ENCODE data around the gene NAV1.
A peak's percentile ranks its signal among the peaks of the same experiment; 100 is the strongest.

Gene NAV1

DNA sequence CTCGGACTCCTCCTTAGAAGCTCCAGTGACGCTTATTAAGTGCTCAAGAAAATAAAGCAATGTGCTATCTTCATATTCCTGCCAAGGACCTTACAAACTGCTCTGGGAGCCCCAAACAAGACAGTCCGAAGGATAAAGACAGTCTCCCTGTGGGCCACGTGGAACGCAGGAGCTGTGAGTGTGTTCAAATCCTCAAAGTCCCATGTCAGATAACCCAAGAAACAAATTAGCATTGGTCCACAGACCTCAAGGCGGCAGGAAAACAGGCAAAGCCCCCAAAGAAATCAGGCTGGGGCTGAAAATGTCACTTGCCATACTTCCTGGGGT, 3.0 kb upstream of the NAV1 start:
- peak overlapping the region; percentile 15 for H4K91ac ChIP-seq (ENCODE audit: low read depth, low read length)
- no peak overlapping the region for H3K9ac ChIP-seq (ENCODE audit: low read length)
- H3K18ac ChIP-seq (ENCODE audit: low read length) = no peak overlapping the region
- H3K36me3 ChIP-seq (ENCODE audit: control insufficient read depth in 1 of 2, insufficient read depth in 2 of 2, low read length in 2 of 2) = no peaks in the 10 kb centered on the region
- H3K4me3 ChIP-seq (ENCODE audit: low read depth, low read length) = no peak overlapping the region
- no peak overlapping the region for H3K4me2 ChIP-seq (ENCODE audit: low read length)
- WGBS (ENCODE audit: extremely low coverage, insufficient coverage, insufficient read length) = no CpG with 5 or more reads among the region's 6 CpGs
- no peak overlapping the region for H2BK5ac ChIP-seq (ENCODE audit: low read depth, low read length, poor library complexity)
- no peak overlapping the region for H3K23ac ChIP-seq (ENCODE audit: low read length)
- peaks cover 16% of the 10 kb centered on the region for H3K79me2 ChIP-seq (ENCODE audit: control insufficient read depth, insufficient read depth, low read length, poor library complexity)
- no peak overlapping the region for H3K14ac ChIP-seq (ENCODE audit: low read length)
- H3K9me3 ChIP-seq (ENCODE audit: insufficient read depth, low read depth, low read length) = no peaks in the 10 kb centered on the region
- DNase-seq = no peak
- peak overlapping the region; percentile 3 for H2BK12ac ChIP-seq (ENCODE audit: low read length)
- H2BK120ac ChIP-seq (ENCODE audit: insufficient read depth, low read length, poor library complexity) = no peak overlapping the region
- peaks cover 41% of the 10 kb centered on the region for H3K79me1 ChIP-seq (ENCODE audit: low read length)
- no peak overlapping the region for H3K4ac ChIP-seq (ENCODE audit: low read depth, low read length)
- no peak overlapping the region for H4K12ac ChIP-seq (ENCODE audit: low read depth, low read length)
- H4K8ac ChIP-seq (ENCODE audit: low read depth, low read length) = no peak overlapping the region
- H3K4me1 ChIP-seq (ENCODE audit: control insufficient read depth in 1 of 2, insufficient read depth in 2 of 2, low read length in 2 of 2) = peaks cover 21 to 36% of the 10 kb centered on the region in 2 experiments
- no peak overlapping the region for H2AFZ ChIP-seq (ENCODE audit: insufficient read depth, low read length, poor library complexity)
- H2AK5ac ChIP-seq (ENCODE audit: low read length) = no peak overlapping the region
- H3K27ac ChIP-seq (ENCODE audit: low read depth, low read length) = no peak overlapping the region
- H3K27me3 ChIP-seq (ENCODE audit: insufficient read depth, low read length) = no peaks in the 10 kb centered on the region

DNA sequence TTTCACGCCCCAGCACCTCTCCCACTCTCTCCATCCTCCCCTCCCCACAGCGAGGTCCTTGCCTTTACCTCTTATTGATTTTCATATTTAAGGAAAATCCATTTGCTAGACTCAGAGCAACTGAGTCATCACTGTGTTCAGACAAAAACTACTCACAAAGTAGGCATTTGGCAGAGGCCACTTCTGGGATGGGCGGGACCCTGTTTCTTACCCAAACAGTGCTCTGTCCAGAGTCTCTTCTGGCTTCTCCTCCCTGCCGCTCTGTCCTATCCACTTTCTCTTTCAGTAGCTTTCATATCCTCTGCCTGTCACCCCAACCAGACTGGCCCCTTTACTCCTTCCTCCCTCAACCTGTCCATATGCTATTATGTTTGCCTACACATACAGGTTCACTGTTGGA, 2.4 kb upstream of the NAV1 start:
- H3K18ac ChIP-seq (ENCODE audit: low read length) = no peak overlapping the region
- no peak overlapping the region for H4K12ac ChIP-seq (ENCODE audit: low read depth, low read length)
- H3K79me2 ChIP-seq (ENCODE audit: control insufficient read depth, insufficient read depth, low read length, poor library complexity) = peaks cover 16% of the 10 kb centered on the region
- no peak overlapping the region for H2AK5ac ChIP-seq (ENCODE audit: low read length)
- peaks cover 37% of the 10 kb centered on the region for H3K79me1 ChIP-seq (ENCODE audit: low read length)
- H2AFZ ChIP-seq (ENCODE audit: insufficient read depth, low read length, poor library complexity) = no peak overlapping the region
- DNase-seq = peak; percentile 74 to 77
- H3K4me3 ChIP-seq (ENCODE audit: low read depth, low read length) = no peak overlapping the region
- no peak overlapping the region for H2BK120ac ChIP-seq (ENCODE audit: insufficient read depth, low read length, poor library complexity)
- H3K9me3 ChIP-seq (ENCODE audit: insufficient read depth, low read depth, low read length) = no peaks in the 10 kb centered on the region
- no peaks in the 10 kb centered on the region for H3K27me3 ChIP-seq (ENCODE audit: insufficient read depth, low read length)
- no peak overlapping the region for H3K23ac ChIP-seq (ENCODE audit: low read length)
- no peak overlapping the region for H3K9ac ChIP-seq (ENCODE audit: low read length)
- H3K14ac ChIP-seq (ENCODE audit: low read length) = no peak overlapping the region
- no peak overlapping the region for H3K4me2 ChIP-seq (ENCODE audit: low read length)
- no peak overlapping the region for H3K4ac ChIP-seq (ENCODE audit: low read depth, low read length)
- H3K27ac ChIP-seq (ENCODE audit: low read depth, low read length) = no peak overlapping the region
- WGBS (ENCODE audit: extremely low coverage, insufficient coverage, insufficient read length) = 100% methylated on average over 2 of the region's 4 CpGs
- no peaks in the 10 kb centered on the region for H3K36me3 ChIP-seq (ENCODE audit: control insufficient read depth in 1 of 2, insufficient read depth in 2 of 2, low read length in 2 of 2)
- peaks cover 24 to 34% of the 10 kb centered on the region in 2 experiments for H3K4me1 ChIP-seq (ENCODE audit: control insufficient read depth in 1 of 2, insufficient read depth in 2 of 2, low read length in 2 of 2)
- peak overlapping the region; percentile 55 for H2BK12ac ChIP-seq (ENCODE audit: low read length)
- no peak overlapping the region for H4K8ac ChIP-seq (ENCODE audit: low read depth, low read length)
- no peak overlapping the region for H4K91ac ChIP-seq (ENCODE audit: low read depth, low read length)
- H2BK5ac ChIP-seq (ENCODE audit: low read depth, low read length, poor library complexity) = no peak overlapping the region

DNA sequence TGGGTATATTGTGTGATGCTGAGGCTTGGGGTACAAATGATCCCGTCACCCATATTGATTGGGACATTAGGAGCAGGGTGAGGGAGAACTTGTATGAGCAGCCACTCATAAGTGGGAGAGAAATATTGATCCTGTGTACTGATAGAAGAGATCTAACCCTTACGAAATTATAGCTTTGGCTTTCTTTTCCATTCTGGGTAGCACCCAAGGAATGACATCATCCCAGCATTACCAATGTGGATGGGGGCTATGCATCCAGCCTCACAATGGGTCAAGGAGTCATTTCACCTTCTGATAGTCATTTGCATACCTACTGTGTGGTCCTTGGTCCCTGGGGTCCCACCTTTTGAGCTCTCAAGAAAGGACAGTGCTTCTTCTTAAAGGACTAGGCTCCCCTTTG, 1.9 kb upstream of the NAV1 start:
- no CpG with 5 or more reads among the region's 2 CpGs for WGBS (ENCODE audit: extremely low coverage, insufficient coverage, insufficient read length)
- no peak overlapping the region for H2AFZ ChIP-seq (ENCODE audit: insufficient read depth, low read length, poor library complexity)
- H3K4me3 ChIP-seq (ENCODE audit: low read depth, low read length) = no peak overlapping the region
- no peak overlapping the region for H3K4ac ChIP-seq (ENCODE audit: low read depth, low read length)
- no peak overlapping the region for H4K8ac ChIP-seq (ENCODE audit: low read depth, low read length)
- H3K14ac ChIP-seq (ENCODE audit: low read length) = no peak overlapping the region
- no peak overlapping the region for H2AK5ac ChIP-seq (ENCODE audit: low read length)
- H2BK120ac ChIP-seq (ENCODE audit: insufficient read depth, low read length, poor library complexity) = no peak overlapping the region
- no peaks in the 10 kb centered on the region for H3K9me3 ChIP-seq (ENCODE audit: insufficient read depth, low read depth, low read length)
- no peak overlapping the region for H3K23ac ChIP-seq (ENCODE audit: low read length)
- no peaks in the 10 kb centered on the region for H3K36me3 ChIP-seq (ENCODE audit: control insufficient read depth in 1 of 2, insufficient read depth in 2 of 2, low read length in 2 of 2)
- H2BK12ac ChIP-seq (ENCODE audit: low read length) = no peak overlapping the region
- peaks cover 35% of the 10 kb centered on the region for H3K79me1 ChIP-seq (ENCODE audit: low read length)
- no peak overlapping the region for H4K91ac ChIP-seq (ENCODE audit: low read depth, low read length)
- H3K9ac ChIP-seq (ENCODE audit: low read length) = no peak overlapping the region
- no peak overlapping the region for H3K4me2 ChIP-seq (ENCODE audit: low read length)
- H3K4me1 ChIP-seq (ENCODE audit: control insufficient read depth in 1 of 2, insufficient read depth in 2 of 2, low read length in 2 of 2) = peaks cover 23 to 31% of the 10 kb centered on the region in 2 experiments
- DNase-seq = no peak
- no peaks in the 10 kb centered on the region for H3K27me3 ChIP-seq (ENCODE audit: insufficient read depth, low read length)
- H3K27ac ChIP-seq (ENCODE audit: low read depth, low read length) = no peak overlapping the region
- H3K18ac ChIP-seq (ENCODE audit: low read length) = no peak overlapping the region
- no peak overlapping the region for H4K12ac ChIP-seq (ENCODE audit: low read depth, low read length)
- H3K79me2 ChIP-seq (ENCODE audit: control insufficient read depth, insufficient read depth, low read length, poor library complexity) = peaks cover 18% of the 10 kb centered on the region
- no peak overlapping the region for H2BK5ac ChIP-seq (ENCODE audit: low read depth, low read length, poor library complexity)

DNA sequence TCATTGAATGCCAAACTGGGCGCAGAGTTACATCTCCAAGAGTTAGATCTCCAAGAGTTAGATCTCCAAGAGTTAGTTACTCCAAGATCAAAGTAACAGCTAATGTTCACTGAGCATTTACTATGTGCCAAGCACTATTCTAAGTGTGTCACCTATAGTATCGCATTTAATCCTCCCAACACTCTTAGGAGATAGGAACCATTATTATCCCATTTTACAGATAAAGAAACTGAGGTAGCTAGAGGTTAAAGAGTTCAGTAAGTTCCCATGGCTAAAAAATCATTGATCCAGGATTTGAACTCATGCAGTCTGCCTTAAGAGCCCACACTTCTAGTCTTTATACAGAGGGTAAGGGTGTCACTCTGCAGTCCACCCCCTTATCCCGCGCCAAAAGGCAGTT, 1.5 kb upstream of the NAV1 start:
- Histone ChIP-seq H3K36me3 (ENCODE audit: control insufficient read depth in 1 of 2, insufficient read depth in 2 of 2, low read length in 2 of 2) (no peaks in the 10 kb centered on the region), H3K79me2 (ENCODE audit: control insufficient read depth, insufficient read depth, low read length, poor library complexity) (peaks cover 18% of the 10 kb centered on the region), H2AFZ (ENCODE audit: insufficient read depth, low read length, poor library complexity) (no peak overlapping the region), H3K79me1 (ENCODE audit: low read length) (peaks cover 35% of the 10 kb centered on the region), H3K27me3 (ENCODE audit: insufficient read depth, low read length) (no peaks in the 10 kb centered on the region), H4K91ac (ENCODE audit: low read depth, low read length) (no peak overlapping the region), H2BK12ac (ENCODE audit: low read length) (peak overlapping the region; percentile 66), H3K23ac (ENCODE audit: low read length) (no peak overlapping the region), H3K18ac (ENCODE audit: low read length) (no peak overlapping the region), H2BK5ac (ENCODE audit: low read depth, low read length, poor library complexity) (no peak overlapping the region), H3K4me1 (ENCODE audit: control insufficient read depth in 1 of 2, insufficient read depth in 2 of 2, low read length in 2 of 2) (peaks cover 25 to 33% of the 10 kb centered on the region in 2 experiments), H3K9ac (ENCODE audit: low read length) (no peak overlapping the region), H4K8ac (ENCODE audit: low read depth, low read length) (no peak overlapping the region), H3K14ac (ENCODE audit: low read length) (no peak overlapping the region), H2AK5ac (ENCODE audit: low read length) (no peak overlapping the region), H3K27ac (ENCODE audit: low read depth, low read length) (no peak overlapping the region), H2BK120ac (ENCODE audit: insufficient read depth, low read length, poor library complexity) (no peak overlapping the region), H3K4me2 (ENCODE audit: low read length) (no peak overlapping the region), H3K4ac (ENCODE audit: low read depth, low read length) (no peak overlapping the region), H4K12ac (ENCODE audit: low read depth, low read length) (no peak overlapping the region), H3K4me3 (ENCODE audit: low read depth, low read length) (no peak overlapping the region), H3K9me3 (ENCODE audit: insufficient read depth, low read depth, low read length) (no peaks in the 10 kb centered on the region)
- no CpG with 5 or more reads among the region's 4 CpGs for WGBS (ENCODE audit: extremely low coverage, insufficient coverage, insufficient read length)
- DNase-seq = no peak
